Neural cell (in vitro differentiated cells): ENCODE measurements around the gene ZNF346.

Source experiments
- CTCF ChIP-seq: fragments of 450-650 bp; IDR thresholded peaks from 2 replicates; pipeline ENCODE4 v1.5.1; 2014; ENCODE audit warnings: antibody characterized with exemption, mild to moderate bottlenecking, moderate library complexity; ENCODE audit not compliant: poor library complexity, severe bottlenecking
- EP300 ChIP-seq: fragments of 450-650 bp; conservative IDR thresholded peaks from 2 replicates; pipeline ENCODE4 v1.6.1; 2014; ENCODE audit warnings: antibody characterized with exemption, mild to moderate bottlenecking, moderate library complexity; ENCODE audit not compliant: poor library complexity, severe bottlenecking
- EZH2 ChIP-seq: fragments of 200-600, 300-800 bp; shearing (Covaris generic), sonication (generic); IDR thresholded peaks from 2 replicates; pipeline ENCODE4 v1.6.1; 2014; ENCODE audit warnings: antibody characterized with exemption, low read length, borderline replicate concordance, mild to moderate bottlenecking; ENCODE audit not compliant: insufficient read depth, poor library complexity, severe bottlenecking
- MXI1 ChIP-seq: fragments of 450-650 bp; conservative IDR thresholded peaks from 2 replicates; pipeline ENCODE4 v1.6.1; 2014; ENCODE audit warnings: antibody characterized with exemption, mild to moderate bottlenecking; ENCODE audit not compliant: poor library complexity, severe bottlenecking
- SMC3 ChIP-seq: fragments of 450-650 bp; conservative IDR thresholded peaks from 2 replicates; pipeline ENCODE4 v1.6.1; 2014; ENCODE audit warnings: antibody characterized with exemption, mild to moderate bottlenecking, moderate library complexity; ENCODE audit not compliant: poor library complexity
- TAF1 ChIP-seq: IDR thresholded peaks from 2 replicates; pipeline ENCODE4 v1.6.1; 2012; ENCODE audit warnings: low read depth
- TF ChIP-seq, protein P1 (sequence below): IDR thresholded peaks from 2 replicates; pipeline ENCODE4 v1.6.1; 2012; ENCODE audit warnings: borderline replicate concordance

GRCh38 chr5:177122566-177122965 lies 100.1 kb downstream of the ZNF346 start:
- TF ChIP-seq CTCF (no peak), MXI1 (no peak), TAF1 (no peak), EZH2 (no peak), SMC3 (no peak), EP300 (no peak)
- TF ChIP-seq, protein P1, sequence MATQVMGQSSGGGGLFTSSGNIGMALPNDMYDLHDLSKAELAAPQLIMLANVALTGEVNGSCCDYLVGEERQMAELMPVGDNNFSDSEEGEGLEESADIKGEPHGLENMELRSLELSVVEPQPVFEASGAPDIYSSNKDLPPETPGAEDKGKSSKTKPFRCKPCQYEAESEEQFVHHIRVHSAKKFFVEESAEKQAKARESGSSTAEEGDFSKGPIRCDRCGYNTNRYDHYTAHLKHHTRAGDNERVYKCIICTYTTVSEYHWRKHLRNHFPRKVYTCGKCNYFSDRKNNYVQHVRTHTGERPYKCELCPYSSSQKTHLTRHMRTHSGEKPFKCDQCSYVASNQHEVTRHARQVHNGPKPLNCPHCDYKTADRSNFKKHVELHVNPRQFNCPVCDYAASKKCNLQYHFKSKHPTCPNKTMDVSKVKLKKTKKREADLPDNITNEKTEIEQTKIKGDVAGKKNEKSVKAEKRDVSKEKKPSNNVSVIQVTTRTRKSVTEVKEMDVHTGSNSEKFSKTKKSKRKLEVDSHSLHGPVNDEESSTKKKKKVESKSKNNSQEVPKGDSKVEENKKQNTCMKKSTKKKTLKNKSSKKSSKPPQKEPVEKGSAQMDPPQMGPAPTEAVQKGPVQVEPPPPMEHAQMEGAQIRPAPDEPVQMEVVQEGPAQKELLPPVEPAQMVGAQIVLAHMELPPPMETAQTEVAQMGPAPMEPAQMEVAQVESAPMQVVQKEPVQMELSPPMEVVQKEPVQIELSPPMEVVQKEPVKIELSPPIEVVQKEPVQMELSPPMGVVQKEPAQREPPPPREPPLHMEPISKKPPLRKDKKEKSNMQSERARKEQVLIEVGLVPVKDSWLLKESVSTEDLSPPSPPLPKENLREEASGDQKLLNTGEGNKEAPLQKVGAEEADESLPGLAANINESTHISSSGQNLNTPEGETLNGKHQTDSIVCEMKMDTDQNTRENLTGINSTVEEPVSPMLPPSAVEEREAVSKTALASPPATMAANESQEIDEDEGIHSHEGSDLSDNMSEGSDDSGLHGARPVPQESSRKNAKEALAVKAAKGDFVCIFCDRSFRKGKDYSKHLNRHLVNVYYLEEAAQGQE: no peak
